ENCODE measurements around the gene OPRL1.

Gene OPRL1

DNA sequence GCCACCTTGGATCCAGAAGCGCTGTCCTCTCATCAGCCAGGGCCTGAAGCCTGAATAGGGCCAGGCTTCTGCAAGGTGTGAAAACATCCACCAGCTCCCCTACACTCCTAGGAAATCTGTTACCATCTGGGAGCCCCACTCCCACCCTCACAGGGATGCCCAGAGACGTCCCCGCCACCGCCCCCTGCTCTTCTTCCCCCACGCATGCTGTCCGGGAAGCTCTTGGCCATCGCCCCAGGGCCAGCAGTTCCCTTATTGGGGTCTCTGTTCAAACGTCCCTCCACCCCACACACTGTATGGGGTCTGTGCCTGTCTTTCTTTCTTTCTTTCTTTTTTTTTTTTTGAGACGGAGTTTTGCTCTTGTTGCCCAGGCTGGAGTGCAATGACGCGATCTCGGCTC lies 4.3 kb upstream of the OPRL1 start:
- TF ChIP-seq, protein P1, sequence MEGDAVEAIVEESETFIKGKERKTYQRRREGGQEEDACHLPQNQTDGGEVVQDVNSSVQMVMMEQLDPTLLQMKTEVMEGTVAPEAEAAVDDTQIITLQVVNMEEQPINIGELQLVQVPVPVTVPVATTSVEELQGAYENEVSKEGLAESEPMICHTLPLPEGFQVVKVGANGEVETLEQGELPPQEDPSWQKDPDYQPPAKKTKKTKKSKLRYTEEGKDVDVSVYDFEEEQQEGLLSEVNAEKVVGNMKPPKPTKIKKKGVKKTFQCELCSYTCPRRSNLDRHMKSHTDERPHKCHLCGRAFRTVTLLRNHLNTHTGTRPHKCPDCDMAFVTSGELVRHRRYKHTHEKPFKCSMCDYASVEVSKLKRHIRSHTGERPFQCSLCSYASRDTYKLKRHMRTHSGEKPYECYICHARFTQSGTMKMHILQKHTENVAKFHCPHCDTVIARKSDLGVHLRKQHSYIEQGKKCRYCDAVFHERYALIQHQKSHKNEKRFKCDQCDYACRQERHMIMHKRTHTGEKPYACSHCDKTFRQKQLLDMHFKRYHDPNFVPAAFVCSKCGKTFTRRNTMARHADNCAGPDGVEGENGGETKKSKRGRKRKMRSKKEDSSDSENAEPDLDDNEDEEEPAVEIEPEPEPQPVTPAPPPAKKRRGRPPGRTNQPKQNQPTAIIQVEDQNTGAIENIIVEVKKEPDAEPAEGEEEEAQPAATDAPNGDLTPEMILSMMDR (IDR thresholded peaks at IDR 0.05; ENCODE audit: insufficient read depth, missing control alignments), result no peak
- DNase-seq (ENCODE audit: insufficient read length, low spot score) (no peak), FAIRE-seq (no peak)

DNA sequence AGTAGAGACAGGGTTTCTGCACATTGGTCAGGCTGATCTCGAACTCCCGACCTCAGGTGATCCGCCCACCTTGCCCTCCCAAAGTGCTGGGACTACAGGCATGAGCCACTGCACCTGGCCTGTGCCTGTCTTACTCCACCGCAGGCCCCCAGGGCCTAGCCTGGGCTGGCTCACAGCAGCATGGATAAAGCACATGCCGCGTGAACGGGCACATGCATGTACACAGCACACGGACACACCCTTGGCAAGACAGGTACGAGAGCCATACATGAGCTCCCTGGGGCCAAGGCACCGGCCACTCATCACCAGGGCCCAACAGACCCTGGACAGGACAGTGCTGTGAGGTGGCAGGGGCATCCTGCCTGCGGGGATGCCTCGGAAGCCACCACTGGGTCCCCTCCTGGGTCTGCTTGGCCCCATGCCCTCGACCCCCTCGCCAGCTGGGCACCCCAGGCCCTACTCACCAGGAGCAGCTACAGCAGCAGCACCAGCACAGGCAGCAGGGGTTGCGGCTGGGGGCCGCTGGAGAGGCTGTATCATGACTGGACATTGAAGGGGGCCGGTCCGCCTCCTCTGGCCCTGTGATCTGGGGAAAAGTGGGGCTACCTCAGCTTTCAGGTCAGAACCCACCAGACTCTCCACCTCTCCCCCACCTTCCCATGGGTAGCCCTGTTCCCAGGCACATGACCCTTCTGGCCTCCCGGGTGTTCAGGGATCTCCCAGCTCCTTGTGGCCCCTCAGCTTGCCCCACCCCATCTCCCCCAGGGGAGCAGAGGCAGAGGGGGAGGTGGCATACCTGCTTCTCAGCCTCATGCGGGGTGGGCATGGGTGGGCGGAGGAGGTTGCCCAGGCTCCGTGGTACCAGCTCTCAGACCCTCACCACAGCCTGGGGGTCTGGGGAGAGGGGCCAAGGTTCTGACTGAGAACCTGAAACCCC lies 3.6 kb upstream of the OPRL1 start:
- DNase-seq (ENCODE audit: insufficient read length, low spot score) (no peak), FAIRE-seq (no peak)
- TF ChIP-seq, protein P1 (IDR thresholded peaks at IDR 0.05; ENCODE audit: insufficient read depth, missing control alignments), result no peak

DNA sequence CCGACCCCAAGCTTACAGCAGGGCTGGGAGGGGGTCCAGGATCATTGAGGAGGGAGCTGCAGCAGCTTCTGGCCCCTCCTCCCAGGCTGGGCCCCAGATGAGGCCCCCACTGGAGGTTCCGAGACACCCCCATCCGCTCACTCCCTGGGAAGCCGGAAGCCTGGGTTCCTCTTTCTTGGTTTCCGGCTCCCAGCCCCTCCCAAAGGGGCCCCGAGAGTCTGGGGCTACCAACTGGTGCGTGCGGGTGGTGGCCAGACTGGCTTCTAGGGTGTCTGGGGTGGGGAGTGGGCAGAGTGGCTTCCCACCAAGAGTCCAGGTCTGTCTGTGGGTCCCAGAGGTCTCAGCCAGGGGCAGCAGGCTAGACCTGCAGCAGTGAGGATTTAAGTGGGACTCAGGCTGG lies 2.8 kb upstream of the OPRL1 start:
- TF ChIP-seq, protein P1 (IDR thresholded peaks at IDR 0.05; ENCODE audit: insufficient read depth, missing control alignments), result no peak
- no peak for FAIRE-seq
- DNase-seq (ENCODE audit: insufficient read length, low spot score), result no peak

DNA sequence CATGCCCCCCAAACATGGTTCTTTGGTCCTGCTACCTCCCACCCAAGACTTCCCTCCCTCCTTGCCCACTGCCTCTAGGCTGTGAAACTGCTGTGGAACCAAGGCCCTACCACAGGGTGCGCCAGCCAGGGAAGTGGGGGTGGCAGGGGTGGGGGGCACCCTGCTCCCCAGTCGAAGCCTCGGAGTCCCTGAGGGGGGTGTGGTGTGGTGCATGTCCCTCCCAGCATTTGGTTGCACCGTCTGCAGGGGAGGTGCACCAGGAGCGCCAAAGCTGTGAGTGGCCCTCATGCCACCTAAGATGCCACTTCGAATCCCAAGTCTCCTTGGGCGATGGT lies 2.4 kb upstream of the OPRL1 start:
- TF ChIP-seq, protein P1 (IDR thresholded peaks at IDR 0.05; ENCODE audit: insufficient read depth, missing control alignments), result no peak
- DNase-seq (ENCODE audit: insufficient read length, low spot score) (no peak), FAIRE-seq (no peak)

DNA sequence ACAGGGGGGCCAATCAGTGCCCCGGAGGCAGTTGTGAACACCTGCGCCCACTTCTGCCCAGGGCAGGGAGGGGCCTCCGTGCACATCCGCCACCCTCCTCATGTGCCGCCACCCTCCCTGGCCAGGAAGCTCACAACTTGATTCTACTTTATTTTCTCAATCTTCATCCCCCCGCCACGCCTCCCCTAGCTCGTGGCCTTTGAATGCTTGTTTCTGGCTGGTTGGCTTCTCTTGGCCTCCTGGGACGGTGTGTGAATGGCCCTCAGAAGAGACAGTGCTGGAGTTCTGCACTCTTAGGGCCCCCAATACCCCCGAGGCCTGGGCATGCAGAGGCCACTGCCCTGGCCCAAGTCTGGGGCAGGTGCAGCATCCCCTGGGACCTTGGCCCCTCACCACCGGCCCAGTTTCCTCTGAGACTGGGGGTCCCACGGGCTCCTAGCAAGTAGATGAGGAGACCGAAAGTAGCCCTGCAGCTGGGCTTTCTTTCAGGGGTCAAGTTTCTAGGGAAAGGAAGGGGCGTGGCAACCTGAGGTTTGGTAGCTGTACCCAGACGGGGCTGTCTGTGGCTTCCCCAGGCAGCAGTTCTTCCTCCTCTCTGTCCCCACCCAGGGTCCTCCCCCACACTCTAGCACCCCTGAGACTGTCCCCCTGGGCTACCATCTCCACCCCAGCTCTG lies 1.9 kb upstream of the OPRL1 start:
- TF ChIP-seq, protein P1 (IDR thresholded peaks at IDR 0.05; ENCODE audit: insufficient read depth, missing control alignments), result no peak
- no peak for FAIRE-seq
- DNase-seq (ENCODE audit: insufficient read length, low spot score), result no peak

DNA sequence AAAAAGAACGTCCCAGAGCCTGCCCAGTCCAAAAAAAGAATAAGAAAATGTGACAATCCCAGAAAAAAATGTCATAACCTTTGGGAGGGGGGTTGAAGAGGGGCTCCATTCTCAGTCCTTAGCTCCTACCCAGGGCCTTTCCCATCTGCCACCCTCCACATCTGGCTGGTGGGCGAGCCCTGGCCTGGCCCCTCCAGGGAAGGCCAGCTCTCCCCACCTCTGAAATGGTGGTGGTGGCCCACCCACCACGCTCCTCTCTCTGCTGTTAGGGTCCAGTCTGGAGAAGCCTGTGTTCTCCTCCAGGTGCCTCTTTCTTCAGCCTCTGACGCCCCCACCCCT lies 979 bp upstream of the OPRL1 start:
- FAIRE-seq, result no peak
- DNase-seq (ENCODE audit: insufficient read length, low spot score), result no peak
- TF ChIP-seq, protein P1 (IDR thresholded peaks at IDR 0.05; ENCODE audit: insufficient read depth, missing control alignments), result no peak
